Spleen (tissue), 7 donors: ENCODE results near the gene ANO2.

Source experiments
- POLR2A ChIP-seq, 3 donors: fragments of 450-650 bp; IDR thresholded peaks; one replicate each; pipeline ENCODE4 v1.5.1; 2017; ENCODE audit warnings: antibody characterized with exemption in 3 of 3, mild to moderate bottlenecking in 1 of 3
- POLR2AphosphoS5 ChIP-seq, 3 donors: sonication (generic); formaldehyde crosslinking; IDR thresholded peaks; one replicate each; pipeline ENCODE4 v1.5.1; 2017; ENCODE audit warnings: antibody characterized with exemption in 3 of 3
- TF ChIP-seq, protein P1 (sequence below), 11 experiments: fragments of 200-600 bp in 7 of 11; fragments of 450-650 bp in 4 of 11; sonication (generic) in 4 of 11; IDR thresholded peaks in 8 of 11; conservative IDR thresholded peaks in 3 of 11; 1 replicate in 7 of 11; 2 replicates in 4 of 11; pipeline versions ENCODE4 v1.4.0 to v1.8.0; 2016 to 2021; ENCODE audit warnings: antibody characterized with exemption in 11 of 11, inconsistent platforms in 4 of 11, mild to moderate bottlenecking in 1 of 11
- donor health status: DM: no; HTN: no; CAD: no; lungs with moderate emphysema.
- donor health status: DM: no; HTN: no; CAD: no.
- donor health status: DM: no; HTN: no; CAD: no.

DNA sequence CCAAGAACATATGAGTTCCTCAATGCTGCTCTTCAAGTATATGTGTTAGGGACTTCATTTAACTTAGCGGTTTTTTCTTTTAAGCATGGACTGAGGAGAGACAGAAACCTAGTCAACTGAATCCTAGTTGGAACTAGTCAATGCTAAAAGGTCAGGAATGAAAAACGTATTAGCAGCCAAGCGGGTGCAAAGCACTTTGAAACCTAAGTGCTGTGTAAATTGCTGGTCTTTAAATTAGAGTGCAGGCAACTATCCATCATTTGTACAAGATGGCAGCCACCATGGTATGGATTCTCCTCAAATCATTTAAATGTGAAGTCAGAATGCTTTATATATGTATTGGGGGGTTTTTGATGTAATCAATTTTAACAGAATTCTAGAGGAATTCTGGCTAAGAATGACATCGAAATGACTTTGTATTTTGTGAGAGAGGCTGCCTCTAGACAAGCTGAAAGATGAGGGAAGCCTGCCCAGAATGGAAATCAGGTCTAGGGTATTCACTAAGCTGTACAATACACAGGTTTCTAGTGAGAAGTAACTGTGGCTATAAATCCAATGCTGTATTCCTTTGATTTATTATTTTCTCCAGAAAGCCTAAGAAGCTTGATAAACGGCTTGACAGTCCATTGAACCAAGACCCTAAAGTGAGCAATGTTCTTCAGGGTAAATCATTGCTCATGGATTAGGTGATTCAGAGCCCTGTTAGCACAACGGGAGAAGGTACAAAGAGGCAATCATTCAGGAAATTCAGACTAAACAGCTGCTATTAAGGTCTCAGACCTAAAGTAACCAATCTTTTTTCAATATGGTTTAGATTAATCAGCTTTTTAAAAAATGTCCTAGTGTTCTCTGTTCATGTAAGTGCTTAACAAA lies 198.8 kb downstream of the ANO2 start:
- TF ChIP-seq, protein P1, sequence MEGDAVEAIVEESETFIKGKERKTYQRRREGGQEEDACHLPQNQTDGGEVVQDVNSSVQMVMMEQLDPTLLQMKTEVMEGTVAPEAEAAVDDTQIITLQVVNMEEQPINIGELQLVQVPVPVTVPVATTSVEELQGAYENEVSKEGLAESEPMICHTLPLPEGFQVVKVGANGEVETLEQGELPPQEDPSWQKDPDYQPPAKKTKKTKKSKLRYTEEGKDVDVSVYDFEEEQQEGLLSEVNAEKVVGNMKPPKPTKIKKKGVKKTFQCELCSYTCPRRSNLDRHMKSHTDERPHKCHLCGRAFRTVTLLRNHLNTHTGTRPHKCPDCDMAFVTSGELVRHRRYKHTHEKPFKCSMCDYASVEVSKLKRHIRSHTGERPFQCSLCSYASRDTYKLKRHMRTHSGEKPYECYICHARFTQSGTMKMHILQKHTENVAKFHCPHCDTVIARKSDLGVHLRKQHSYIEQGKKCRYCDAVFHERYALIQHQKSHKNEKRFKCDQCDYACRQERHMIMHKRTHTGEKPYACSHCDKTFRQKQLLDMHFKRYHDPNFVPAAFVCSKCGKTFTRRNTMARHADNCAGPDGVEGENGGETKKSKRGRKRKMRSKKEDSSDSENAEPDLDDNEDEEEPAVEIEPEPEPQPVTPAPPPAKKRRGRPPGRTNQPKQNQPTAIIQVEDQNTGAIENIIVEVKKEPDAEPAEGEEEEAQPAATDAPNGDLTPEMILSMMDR (IDR thresholded peaks at IDR 0.05 in 8 of 11, conservative IDR thresholded peaks at IDR 0.05 in 3 of 11), result no peak
- no peak for TF ChIP-seq POLR2A (IDR thresholded peaks at IDR 0.05)
- no peak for TF ChIP-seq POLR2AphosphoS5 (IDR thresholded peaks at IDR 0.05)
